Stimulated activated CD4-positive, alpha-beta T cell treated with anti-CD3 and anti-CD28 coated beads, TNF-alpha, amount 100 ng/mL, for 1 hour (primary cell): ENCODE results near the gene CANT1.

Experiments used
- DNase-seq, 3 donors: peaks; one replicate each; pipeline ENCODE4 v3.0.0-alpha.2; 2020; ENCODE audit warnings: low read depth in 3 of 3, low spot score in 1 of 3

Gene CANT1

GRCh38 chr17:78996781-78997201 lies 12.8 kb downstream of the CANT1 start:
- no peak for DNase-seq

GRCh38 chr17:78995761-78996451 lies 13.7 kb downstream of the CANT1 start:
- DNase-seq: no peak

- DNase-seq: no peak
Observed at GRCh38 chr17:78995022-78995760, 14.4 kb downstream of the CANT1 start.

GRCh38 chr17:78993981-78994671 lies 15.4 kb downstream of the CANT1 start:
- no peak for DNase-seq

GRCh38 chr17:78993241-78993956 lies 16.2 kb downstream of the CANT1 start:
- DNase-seq: peak in 1 of 3 donors; percentile 42

GRCh38 chr17:78992542-78993212 lies 16.9 kb downstream of the CANT1 start:
- DNase-seq: no peak

GRCh38 chr17:78991906-78992532 lies 17.5 kb downstream of the CANT1 start:
- no peak for DNase-seq

GRCh38 chr17:78991017-78991738 lies 18.4 kb downstream of the CANT1 start:
- DNase-seq: no peak

- DNase-seq: no peak
Observed at GRCh38 chr17:78990349-78991016, 19.1 kb downstream of the CANT1 start.

- DNase-seq: no peak
Observed at GRCh38 chr17:78988152-78988551, 21.4 kb downstream of the CANT1 start.

- no peak for DNase-seq
Observed at GRCh38 chr17:78986649-78987328, 22.8 kb downstream of the CANT1 start.

GRCh38 chr17:78986048-78986648 lies 23.4 kb downstream of the CANT1 start:
- DNase-seq: no peak

GRCh38 chr17:78985395-78985794 lies 24.2 kb downstream of the CANT1 start:
- no peak for DNase-seq

GRCh38 chr17:78981010-78981888 lies 28.3 kb downstream of the CANT1 start:
- DNase-seq: no peak

- DNase-seq: no peak
Observed at GRCh38 chr17:78980624-78980972, 29.0 kb downstream of the CANT1 start.

GRCh38 chr17:78979780-78980623 lies 29.6 kb downstream of the CANT1 start, which contains the start of gene LGALS3BP:
Gene LGALS3BP, minus strand, starts transcription at chr17:78979923. Its CDS starts 2,732 bp downstream, at chr17:78977191.
- DNase-seq: no peak
